ENCODE data around the gene SERPINB12.

The SERPINB12 gene

GRCh38 chr18:63564021-63564420 lies 21.9 kb downstream of the SERPINB12 start:
- H3K4me3 ChIP-seq (ENCODE audit: low read depth, low read length), result no peak overlapping the region
- no peak for TF ChIP-seq CTCF (IDR thresholded peaks at IDR 0.05; ENCODE audit: control insufficient read depth, extremely low read depth, insufficient read depth)
- no peak for DNase-seq (ENCODE audit: low read depth)

- no peak overlapping the region for H3K4me3 ChIP-seq (ENCODE audit: low read depth, low read length)
- DNase-seq (ENCODE audit: low read depth), result no peak
- TF ChIP-seq CTCF (IDR thresholded peaks at IDR 0.05; ENCODE audit: control insufficient read depth, extremely low read depth, insufficient read depth), result no peak
Measured at GRCh38 chr18:63564561-63564960, 22.4 kb downstream of the SERPINB12 start.

DNA sequence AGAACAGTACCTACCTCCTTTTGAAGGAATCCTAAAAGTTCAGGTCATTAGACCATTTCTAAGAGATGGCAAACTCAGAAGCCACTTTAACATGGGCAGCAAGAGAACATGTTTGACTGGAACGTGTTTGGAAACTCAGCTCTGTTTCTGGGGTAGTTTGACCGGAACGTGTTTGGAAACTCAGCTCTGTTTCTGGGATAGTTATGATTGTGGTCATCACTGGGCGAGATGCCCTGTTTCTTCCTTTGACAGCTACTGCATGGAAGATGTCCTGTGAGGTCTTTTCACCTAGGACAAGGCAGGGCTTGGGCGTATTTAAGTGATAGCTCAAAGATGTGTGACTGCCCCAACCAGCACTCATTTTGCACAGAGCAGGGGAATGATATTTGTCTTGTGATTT lies 25.1 kb downstream of the SERPINB12 start:
- TF ChIP-seq CTCF (IDR thresholded peaks at IDR 0.05; ENCODE audit: control insufficient read depth, extremely low read depth, insufficient read depth), result no peak
- H3K4me3 ChIP-seq (ENCODE audit: low read depth, low read length), result no peak overlapping the region

DNA sequence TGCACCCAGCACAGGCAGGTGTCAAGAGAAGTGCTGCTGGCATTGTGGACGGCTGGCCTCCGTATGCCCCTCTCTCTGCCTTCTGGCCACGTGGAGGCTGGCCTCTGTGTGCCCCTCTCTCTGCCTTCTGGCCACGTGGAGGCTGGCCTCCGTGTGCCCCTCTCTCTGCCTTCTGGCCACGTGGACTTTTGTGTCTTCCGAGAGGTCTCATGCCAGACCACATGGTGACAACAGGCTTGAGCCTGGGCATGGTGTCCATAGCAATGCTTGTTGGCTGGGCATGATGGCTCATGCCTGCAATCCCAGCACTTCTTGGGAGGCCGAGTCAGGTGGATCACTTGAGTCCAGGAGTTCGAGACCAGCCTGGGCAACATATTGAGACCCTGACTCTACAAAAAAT lies 25.7 kb downstream of the SERPINB12 start:
- no peak for DNase-seq (ENCODE audit: low read depth)
- no peak for TF ChIP-seq CTCF (IDR thresholded peaks at IDR 0.05; ENCODE audit: control insufficient read depth, extremely low read depth, insufficient read depth)
- no peak overlapping the region for H3K4me3 ChIP-seq (ENCODE audit: low read depth, low read length)

More for the DNA sequence above, 25.1 kb downstream of the SERPINB12 start:
- DNase-seq (ENCODE audit: low read depth), result no peak

DNA sequence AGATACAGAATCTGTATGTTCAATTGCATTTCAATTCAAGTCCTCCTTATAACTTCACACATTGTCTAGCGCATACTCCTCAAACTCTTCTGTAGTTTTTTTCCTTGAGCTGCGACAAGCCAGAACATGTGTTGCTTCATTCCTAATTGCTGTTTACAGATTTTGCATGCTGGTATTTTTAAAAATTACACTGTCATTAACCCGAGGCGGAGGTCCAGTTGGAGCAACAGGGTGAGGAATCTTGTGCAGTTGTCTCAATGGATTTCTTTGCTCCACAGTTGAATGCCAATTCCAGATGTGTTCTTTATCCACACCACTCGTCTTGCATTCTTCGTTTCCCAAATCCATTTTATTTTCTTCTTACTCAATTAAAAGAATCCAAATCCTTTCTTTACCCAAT lies 28.6 kb downstream of the SERPINB12 start:
- TF ChIP-seq CTCF (IDR thresholded peaks at IDR 0.05; ENCODE audit: control insufficient read depth, extremely low read depth, insufficient read depth), result no peak
- H3K4me3 ChIP-seq (ENCODE audit: low read depth, low read length), result no peak overlapping the region
- DNase-seq (ENCODE audit: low read depth), result no peak

GRCh38 chr18:63575681-63576080 lies 33.5 kb downstream of the SERPINB12 start:
- DNase-seq (ENCODE audit: low read depth), result no peak
- TF ChIP-seq CTCF (IDR thresholded peaks at IDR 0.05; ENCODE audit: control insufficient read depth, extremely low read depth, insufficient read depth), result no peak

GRCh38 chr18:63578357-63578958 lies 36.3 kb downstream of the SERPINB12 start:
- peak; percentile 77 for TF ChIP-seq CTCF (IDR thresholded peaks at IDR 0.05; ENCODE audit: control insufficient read depth, extremely low read depth, insufficient read depth)
- no peak overlapping the region for H3K4me3 ChIP-seq (ENCODE audit: low read depth, low read length)
- DNase-seq (ENCODE audit: low read depth), result peak; percentile 2

More at GRCh38 chr18:63575681-63576080, 33.5 kb downstream of the SERPINB12 start:
- no peak overlapping the region for H3K4me3 ChIP-seq (ENCODE audit: low read depth, low read length)
